ENCODE results near the gene GALNT2.

GALNT2 gene

GRCh38 chr1:230248016-230248888, 181.2 kb downstream of the GALNT2 start:
- no peak for DNase-seq

- no peak for DNase-seq
These were observed 181.8 kb downstream of the GALNT2 start for GRCh38 chr1:230248889-230249270.

GRCh38 chr1:230249695-230250480, 182.8 kb downstream of the GALNT2 start:
- no peak for DNase-seq

GRCh38 chr1:230250666-230251065, 183.6 kb downstream of the GALNT2 start:
- DNase-seq: no peak

- DNase-seq: no peak
These were observed 184.7 kb downstream of the GALNT2 start for GRCh38 chr1:230251644-230252191.

- DNase-seq: no peak
These were observed 186.1 kb downstream of the GALNT2 start for GRCh38 chr1:230253150-230253549.

GRCh38 chr1:230254265-230254664, 187.2 kb downstream of the GALNT2 start:
- DNase-seq: no peak

- DNase-seq: no peak
These were observed 188.1 kb downstream of the GALNT2 start for GRCh38 chr1:230255116-230255515.

- DNase-seq: no peak
These were observed 189.0 kb downstream of the GALNT2 start for GRCh38 chr1:230255991-230256390.

GRCh38 chr1:230256896-230257295, 189.9 kb downstream of the GALNT2 start:
- DNase-seq: no peak

GRCh38 chr1:230259621-230260020, 192.6 kb downstream of the GALNT2 start:
- DNase-seq: no peak

GRCh38 chr1:230260831-230261230, 193.8 kb downstream of the GALNT2 start:
- DNase-seq: no peak

- DNase-seq: no peak
These were observed 195.1 kb downstream of the GALNT2 start for GRCh38 chr1:230261928-230262650.

GRCh38 chr1:230262867-230263567, 196.0 kb downstream of the GALNT2 start:
- DNase-seq: no peak

- no peak for DNase-seq
These were observed 196.6 kb downstream of the GALNT2 start for GRCh38 chr1:230263568-230264195.

GRCh38 chr1:230264342-230264741, 197.3 kb downstream of the GALNT2 start:
- DNase-seq: no peak

GRCh38 chr1:230265200-230266115, 198.4 kb downstream of the GALNT2 start:
- no peak for DNase-seq

GRCh38 chr1:230266456-230266855, 199.4 kb downstream of the GALNT2 start:
- DNase-seq: no peak

- no peak for DNase-seq
These were observed 200.5 kb downstream of the GALNT2 start for GRCh38 chr1:230267338-230268065.

Data from CD4-positive, alpha-beta T cell treated with Interleukin-15 for 1 hour (primary cell).